ENCODE data around the gene P2RY2. TPM values are rescaled to one million over a fixed set of nuclear protein-coding genes. Genes with fewer than 3 reads are reported as not detected.
A peak's percentile ranks its signal among the peaks of the same experiment; 100 is the strongest.

Gene P2RY2
- total RNA-seq, 1 donor from 2014 or later, result 12.1 TPM

- Mint-ChIP-seq H3K4me3 (no peak overlapping the region), H3K27me3 (peaks cover 4% of the 10 kb centered on the region), H3K4me1 (ENCODE audit: unreplicated experiment) (peaks cover 26% of the 10 kb centered on the region), H3K27ac (no peak overlapping the region), H3K36me3 (no peaks in the 10 kb centered on the region), H3K9me3 (no peaks in the 10 kb centered on the region)
- no peak for TF ChIP-seq CTCF (conservative IDR thresholded peaks at IDR 0.05)
- no peak for DNase-seq (ENCODE audit: extremely low spot score, unreplicated experiment)
Measured at GRCh38 chr11:73277467-73277866, 59.4 kb downstream of the P2RY2 start.

- no peak for TF ChIP-seq CTCF (conservative IDR thresholded peaks at IDR 0.05)
- H3K27ac Mint-ChIP-seq, result peak overlapping the region; percentile 59
- no peaks in the 10 kb centered on the region for H3K9me3 Mint-ChIP-seq
- H3K27me3 Mint-ChIP-seq, result peaks cover 4% of the 10 kb centered on the region
- H3K36me3 Mint-ChIP-seq, result no peaks in the 10 kb centered on the region
- H3K4me1 Mint-ChIP-seq (ENCODE audit: unreplicated experiment), result peaks cover 15% of the 10 kb centered on the region
- no peak for DNase-seq (ENCODE audit: extremely low spot score, unreplicated experiment)
- no peak overlapping the region for H3K4me3 Mint-ChIP-seq
Measured at GRCh38 chr11:73280626-73281025, 62.5 kb downstream of the P2RY2 start.

GRCh38 chr11:73281201-73281741, 63.2 kb downstream of the P2RY2 start:
- Mint-ChIP-seq H3K27me3 (peaks cover 4% of the 10 kb centered on the region), H3K9me3 (no peaks in the 10 kb centered on the region), H3K36me3 (no peaks in the 10 kb centered on the region), H3K4me1 (ENCODE audit: unreplicated experiment) (peaks cover 15% of the 10 kb centered on the region), H3K27ac (no peak overlapping the region), H3K4me3 (no peak overlapping the region)
- no peak for DNase-seq (ENCODE audit: extremely low spot score, unreplicated experiment)
- no peak for TF ChIP-seq CTCF (conservative IDR thresholded peaks at IDR 0.05)

- no peak overlapping the region for H3K27ac Mint-ChIP-seq
- no peak overlapping the region for H3K4me3 Mint-ChIP-seq
Measured at GRCh38 chr11:73281796-73282660, 63.9 kb downstream of the P2RY2 start.

GRCh38 chr11:73283276-73284000, 65.4 kb downstream of the P2RY2 start:
- H3K27ac Mint-ChIP-seq, result peak overlapping the region; percentile 39
- no peaks in the 10 kb centered on the region for H3K36me3 Mint-ChIP-seq
- peaks cover 25% of the 10 kb centered on the region for H3K4me1 Mint-ChIP-seq (ENCODE audit: unreplicated experiment)
- H3K9me3 Mint-ChIP-seq, result no peaks in the 10 kb centered on the region
- peaks cover 4% of the 10 kb centered on the region for H3K27me3 Mint-ChIP-seq
- TF ChIP-seq CTCF (conservative IDR thresholded peaks at IDR 0.05), result no peak
- no peak overlapping the region for H3K4me3 Mint-ChIP-seq
- no peak for DNase-seq (ENCODE audit: extremely low spot score, unreplicated experiment)

More at GRCh38 chr11:73281796-73282660, 63.9 kb downstream of the P2RY2 start:
- no peak for TF ChIP-seq CTCF (conservative IDR thresholded peaks at IDR 0.05)
- H3K36me3 Mint-ChIP-seq, result no peaks in the 10 kb centered on the region
- no peak for DNase-seq (ENCODE audit: extremely low spot score, unreplicated experiment)
- H3K9me3 Mint-ChIP-seq, result no peaks in the 10 kb centered on the region
- peaks cover 21% of the 10 kb centered on the region for H3K4me1 Mint-ChIP-seq (ENCODE audit: unreplicated experiment)
- H3K27me3 Mint-ChIP-seq, result peaks cover 4% of the 10 kb centered on the region

Measured in type B pancreatic cell (in vitro differentiated cells).